NCI-H146 (cell line): Measurements from ENCODE around the gene GOLPH3.
"Not testable (repeated sequence)": the region's sequence is repeated elsewhere in the genome, so short reads cannot be mapped to it uniquely, and the experiment has no call there.

Source experiments
- DNase-seq: peaks from one replicate; lab custom pipeline; 2025; lab: John Stamatoyannopoulos, UW

GOLPH3 gene

GRCh38 chr5:32135086-32135485, 39.0 kb downstream of the GOLPH3 start:
- DNase-seq: no peak

- no peak for DNase-seq
Measured at GRCh38 chr5:32132757-32133156, 41.4 kb downstream of the GOLPH3 start.

GRCh38 chr5:32131604-32132003, 42.5 kb downstream of the GOLPH3 start:
- DNase-seq: no peak

- DNase-seq: no peak
Measured at GRCh38 chr5:32130865-32131264, 43.3 kb downstream of the GOLPH3 start.

GRCh38 chr5:32129074-32129598, 45.0 kb downstream of the GOLPH3 start:
- DNase-seq: no peak

GRCh38 chr5:32127711-32128110, 46.4 kb downstream of the GOLPH3 start:
- no peak for DNase-seq

- no peak for DNase-seq
Measured at GRCh38 chr5:32126691-32127090, 47.4 kb downstream of the GOLPH3 start.

GRCh38 chr5:32123889-32124676, 50.0 kb downstream of the GOLPH3 start:
- DNase-seq: no peak

- no peak for DNase-seq
Measured at GRCh38 chr5:32123058-32123805, 50.9 kb downstream of the GOLPH3 start.

GRCh38 chr5:32118922-32119321, 55.2 kb downstream of the GOLPH3 start:
- not testable (repeated sequence) for DNase-seq

- DNase-seq: no peak
Measured at GRCh38 chr5:32116574-32117313, 57.4 kb downstream of the GOLPH3 start.

GRCh38 chr5:32115985-32116384, 58.1 kb downstream of the GOLPH3 start:
- peak; percentile 9 for DNase-seq

GRCh38 chr5:32110111-32110696, 63.9 kb downstream of the GOLPH3 start:
- DNase-seq: no peak

- DNase-seq: no peak
Measured at GRCh38 chr5:32109236-32109635, 64.9 kb downstream of the GOLPH3 start.

GRCh38 chr5:32108167-32108566, 66.0 kb downstream of the GOLPH3 start:
- DNase-seq: no peak

- no peak for DNase-seq
Measured at GRCh38 chr5:32107291-32107690, 66.8 kb downstream of the GOLPH3 start.

GRCh38 chr5:32103521-32103920, 70.6 kb downstream of the GOLPH3 start:
- DNase-seq: no peak

GRCh38 chr5:32102254-32102986, 71.7 kb downstream of the GOLPH3 start:
- no peak for DNase-seq

GRCh38 chr5:32100691-32101302, 73.3 kb downstream of the GOLPH3 start:
- DNase-seq: no peak

- no peak for DNase-seq
Measured at GRCh38 chr5:32100230-32100629, 73.9 kb downstream of the GOLPH3 start.

- DNase-seq: no peak
Measured at GRCh38 chr5:32099486-32100035, 74.6 kb downstream of the GOLPH3 start.
